Breast epithelium (tissue), 4 donors: ENCODE measurements around the gene OR5K1. TPM values are rescaled to one million over a fixed set of nuclear protein-coding genes. Genes with fewer than 3 reads are reported as not detected.

Source experiments
- DNase-seq, 2 donors: peaks; one replicate each; pipeline ENCODE4 v3.0.0-alpha.2; 2019; ENCODE audit warnings: low spot score in 2 of 2
- H3K27ac ChIP-seq, 2 donors: fragments of 200-600 bp; sonication (generic) in 1 of 2; one replicate each; pipeline ENCODE4 v1.5.1; 2016 to 2019; ENCODE audit warnings: mild to moderate bottlenecking in 1 of 2
- H3K27me3 ChIP-seq, 2 donors: fragments of 200-600 bp; sonication (generic) in 1 of 2; one replicate each; pipeline versions ENCODE4 v1.5.1 to v1.6.0; 2017 to 2019; ENCODE audit warnings: control low read depth in 1 of 2, mild to moderate bottlenecking in 1 of 2
- H3K36me3 ChIP-seq: fragments of 200-600 bp; one replicate; pipeline ENCODE4 v1.5.1; 2019
- H3K4me1 ChIP-seq, 2 donors: fragments of 200-600 bp; sonication (generic); one replicate each; pipeline ENCODE4 v1.5.1; 2016 to 2019; ENCODE audit warnings: control low read depth in 1 of 2
- H3K4me3 ChIP-seq, 3 donors: fragments of 200-600 bp; sonication (generic); 1 replicate in 2 of 3; 2 replicates in 1 of 3; pipeline ENCODE4 v1.5.1; 2016 to 2019; ENCODE audit warnings: mild to moderate bottlenecking in 3 of 3, moderate library complexity in 2 of 3
- H3K9me3 ChIP-seq, 2 donors: fragments of 200-600 bp; sonication (generic) in 1 of 2; one replicate each; pipeline ENCODE4 v1.5.1; 2016 to 2019; ENCODE audit warnings: control low read depth in 1 of 2
- CTCF ChIP-seq, 3 donors: fragments of 450-650 bp; IDR thresholded peaks; one replicate each; pipeline ENCODE4 v1.5.1; 2016 to 2017; ENCODE audit warnings: antibody characterized with exemption in 3 of 3, mild to moderate bottlenecking in 3 of 3, moderate library complexity in 3 of 3
- POLR2A ChIP-seq: fragments of 450-650 bp; IDR thresholded peaks from one replicate; pipeline ENCODE4 v1.6.1; 2016; ENCODE audit warnings: antibody characterized with exemption, mild to moderate bottlenecking, moderate library complexity
- POLR2AphosphoS5 ChIP-seq, 3 donors: sonication (generic); formaldehyde crosslinking; IDR thresholded peaks; one replicate each; pipeline ENCODE4 v1.6.1; 2017; ENCODE audit warnings: antibody characterized with exemption in 3 of 3
- intact Hi-C: fragments of 100-400 bp; cut with DNase I; formaldehyde crosslinking; loops from one replicate; pipeline ENCODE4 v1.15.1; 2023; ENCODE audit warnings: low total_unique reads
- total RNA-seq, 3 donors: library from RNA; depleted of rRNA; stranded (reverse); fragments of >200 nt; gene quantifications; one replicate each; pipeline ENCODE4 v1.1.0, GENCODE V29; 2016

The OR5K1 gene
- total RNA-seq, 3 donors from 2014 or later: not detected

- H3K4me3 ChIP-seq: no peak overlapping the region
- intact Hi-C loops: no loop called here
- no peaks in the 10 kb centered on the region for H3K36me3 ChIP-seq
- H3K27ac ChIP-seq: no peak overlapping the region
- H3K27me3 ChIP-seq: no peaks in the 10 kb centered on the region
- no peaks in the 10 kb centered on the region for H3K4me1 ChIP-seq
- no peak for TF ChIP-seq POLR2AphosphoS5 (IDR thresholded peaks at IDR 0.05)
- no peaks in the 10 kb centered on the region for H3K9me3 ChIP-seq
- no peak for DNase-seq
These were observed 37.0 kb downstream of the OR5K1 start for GRCh38 chr3:98500019-98500418.

GRCh38 chr3:98501270-98501669 lies 38.3 kb downstream of the OR5K1 start:
- TF ChIP-seq POLR2AphosphoS5 (IDR thresholded peaks at IDR 0.05) (no peak), POLR2A (no peak), CTCF (IDR thresholded peaks at IDR 0.05) (no peak)
- Histone ChIP-seq H3K36me3 (no peaks in the 10 kb centered on the region), H3K27ac (no peak overlapping the region), H3K27me3 (no peaks in the 10 kb centered on the region), H3K4me3 (no peak overlapping the region), H3K4me1 (no peaks in the 10 kb centered on the region), H3K9me3 (no peaks in the 10 kb centered on the region)
- DNase-seq: no peak
- intact Hi-C loops: no loop called here

- H3K9me3 ChIP-seq: no peaks in the 10 kb centered on the region
- H3K27ac ChIP-seq: no peak overlapping the region
- no peaks in the 10 kb centered on the region for H3K36me3 ChIP-seq
- H3K4me3 ChIP-seq: no peak overlapping the region
- no peaks in the 10 kb centered on the region for H3K27me3 ChIP-seq
- no peaks in the 10 kb centered on the region for H3K4me1 ChIP-seq
- intact Hi-C loops: no loop called here
- TF ChIP-seq POLR2A: no peak
- TF ChIP-seq CTCF (IDR thresholded peaks at IDR 0.05): no peak
- no peak for TF ChIP-seq POLR2AphosphoS5 (IDR thresholded peaks at IDR 0.05)
- DNase-seq: no peak
These were observed 39.0 kb downstream of the OR5K1 start for GRCh38 chr3:98501863-98502576.

- H3K27me3 ChIP-seq: no peaks in the 10 kb centered on the region
- DNase-seq: no peak
- no peak overlapping the region for H3K27ac ChIP-seq
- H3K36me3 ChIP-seq: no peaks in the 10 kb centered on the region
- no peaks in the 10 kb centered on the region for H3K9me3 ChIP-seq
- TF ChIP-seq POLR2A: no peak
- TF ChIP-seq POLR2AphosphoS5 (IDR thresholded peaks at IDR 0.05): no peak
- no peak for TF ChIP-seq CTCF (IDR thresholded peaks at IDR 0.05)
- intact Hi-C loops: no loop called here
- H3K4me1 ChIP-seq: no peaks in the 10 kb centered on the region
- H3K4me3 ChIP-seq: no peak overlapping the region
These were observed 41.5 kb downstream of the OR5K1 start for GRCh38 chr3:98504539-98504938.

- no peak for TF ChIP-seq CTCF (IDR thresholded peaks at IDR 0.05)
- TF ChIP-seq POLR2AphosphoS5 (IDR thresholded peaks at IDR 0.05): no peak
- Histone ChIP-seq H3K4me3 (no peak overlapping the region), H3K4me1 (no peaks in the 10 kb centered on the region), H3K27me3 (no peaks in the 10 kb centered on the region), H3K36me3 (no peaks in the 10 kb centered on the region), H3K9me3 (no peaks in the 10 kb centered on the region), H3K27ac (no peak overlapping the region)
- no peak for DNase-seq
- intact Hi-C loops: no loop called here
These were observed 45.6 kb downstream of the OR5K1 start for GRCh38 chr3:98508582-98508981.

- no peaks in the 10 kb centered on the region for H3K36me3 ChIP-seq
- H3K4me1 ChIP-seq: no peaks in the 10 kb centered on the region
- no peak overlapping the region for H3K4me3 ChIP-seq
- H3K27me3 ChIP-seq: no peaks in the 10 kb centered on the region
- no peak overlapping the region for H3K27ac ChIP-seq
- TF ChIP-seq CTCF (IDR thresholded peaks at IDR 0.05): no peak
- TF ChIP-seq POLR2A: no peak
- no peak for TF ChIP-seq POLR2AphosphoS5 (IDR thresholded peaks at IDR 0.05)
- no peak for DNase-seq
- intact Hi-C loops: no loop called here
- H3K9me3 ChIP-seq: no peaks in the 10 kb centered on the region
These were observed 49.6 kb downstream of the OR5K1 start for GRCh38 chr3:98512576-98512975.
